ENCODE data around the gene NOTCH1.

The NOTCH1 gene

GRCh38 chr9:136528716-136529341 lies 17.0 kb downstream of the NOTCH1 start:
- CTCF ChIA-PET: interaction anchor here (1.3 to 1.6 kb wide), 2 partner anchors 43 to 96 kb away, joined by 4 to 6 read pairs; no protein-coding TSS in a partner anchor
- H3K9me3 ChIP-seq (ENCODE audit: control insufficient read depth, insufficient read depth, low read depth, low read length): no peaks in the 10 kb centered on the region
- H3K27ac ChIP-seq (ENCODE audit: extremely low read depth, low read depth, low read length): no peak overlapping the region
- H3K36me3 ChIP-seq (ENCODE audit: control insufficient read depth in 2 of 2, insufficient read depth in 1 of 2, low read length in 2 of 2): peaks cover 0 to 3% of the 10 kb centered on the region in 2 experiments; a peak in 1 of 3 replicates
- POLR2A ChIA-PET: interaction anchor here (0.6 to 1.2 kb wide), 3 partner anchors 11 to 722 kb away, joined by 3 to 6 read pairs (median 4); partner anchors contain the start of gene STPG3
- H3K4me1 ChIP-seq (ENCODE audit: control insufficient read depth, insufficient read depth, low read length): 0 out of 2 replicates have a peak, but pooled peaks cover 4% of the 10 kb centered on the region
- 0 out of 2 replicates have a peak, but pooled peaks have one; percentile 12 for TF ChIP-seq HIC1 (tag by site-specific recombination; IDR thresholded peaks at IDR 0.05)
- peak; percentile 76 for TF ChIP-seq SCRT1 (tag by site-specific recombination; IDR thresholded peaks at IDR 0.05; ENCODE audit: borderline replicate concordance)
- TF ChIP-seq ZNF600 (tag by site-specific recombination; IDR thresholded peaks at IDR 0.05): 0 out of 2 replicates have a peak, but pooled peaks have one; percentile 32
- TF ChIP-seq ZBTB44 (tag by site-specific recombination; IDR thresholded peaks at IDR 0.05): no peak
- TF ChIP-seq ZFP69B (tag by site-specific recombination; IDR thresholded peaks at IDR 0.05): peak; percentile 72; the same call in 1 of the 2 replicates
- TF ChIP-seq ZNF692 (tag by site-specific recombination; IDR thresholded peaks at IDR 0.05): peak; percentile 67; the same call in 1 of the 2 replicates
- 0 out of 2 replicates have a peak, but pooled peaks have one; percentile 23 for TF ChIP-seq ZBTB10 (tag by site-specific recombination; IDR thresholded peaks at IDR 0.05)
- TF ChIP-seq, protein P1, sequence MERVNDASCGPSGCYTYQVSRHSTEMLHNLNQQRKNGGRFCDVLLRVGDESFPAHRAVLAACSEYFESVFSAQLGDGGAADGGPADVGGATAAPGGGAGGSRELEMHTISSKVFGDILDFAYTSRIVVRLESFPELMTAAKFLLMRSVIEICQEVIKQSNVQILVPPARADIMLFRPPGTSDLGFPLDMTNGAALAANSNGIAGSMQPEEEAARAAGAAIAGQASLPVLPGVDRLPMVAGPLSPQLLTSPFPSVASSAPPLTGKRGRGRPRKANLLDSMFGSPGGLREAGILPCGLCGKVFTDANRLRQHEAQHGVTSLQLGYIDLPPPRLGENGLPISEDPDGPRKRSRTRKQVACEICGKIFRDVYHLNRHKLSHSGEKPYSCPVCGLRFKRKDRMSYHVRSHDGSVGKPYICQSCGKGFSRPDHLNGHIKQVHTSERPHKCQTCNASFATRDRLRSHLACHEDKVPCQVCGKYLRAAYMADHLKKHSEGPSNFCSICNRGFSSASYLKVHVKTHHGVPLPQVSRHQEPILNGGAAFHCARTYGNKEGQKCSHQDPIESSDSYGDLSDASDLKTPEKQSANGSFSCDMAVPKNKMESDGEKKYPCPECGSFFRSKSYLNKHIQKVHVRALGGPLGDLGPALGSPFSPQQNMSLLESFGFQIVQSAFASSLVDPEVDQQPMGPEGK (tag by site-specific recombination; IDR thresholded peaks at IDR 0.05): peak; percentile 48
- TF ChIP-seq GLIS2 (tag by site-specific recombination; IDR thresholded peaks at IDR 0.05): peak; percentile 68
- TF ChIP-seq, protein P2, sequence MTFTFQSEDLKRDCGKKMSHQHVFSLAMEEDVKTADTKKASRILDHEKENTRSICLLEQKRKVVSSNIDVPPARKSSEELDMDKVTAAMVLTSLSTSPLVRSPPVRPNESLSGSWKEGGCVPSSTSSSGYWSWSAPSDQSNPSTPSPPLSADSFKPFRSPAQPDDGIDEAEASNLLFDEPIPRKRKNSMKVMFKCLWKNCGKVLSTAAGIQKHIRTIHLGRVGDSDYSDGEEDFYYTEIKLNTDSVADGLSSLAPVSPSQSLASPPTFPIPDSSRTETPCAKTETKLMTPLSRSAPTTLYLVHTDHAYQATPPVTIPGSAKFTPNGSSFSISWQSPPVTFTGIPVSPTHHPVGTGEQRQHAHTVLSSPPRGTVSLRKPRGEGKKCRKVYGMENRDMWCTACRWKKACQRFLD (tag by site-specific recombination; IDR thresholded peaks at IDR 0.05): no peak
- peak; percentile 10; the same call in 1 of the 2 replicates for TF ChIP-seq ZIC2 (tag by site-specific recombination; IDR thresholded peaks at IDR 0.05)
- no peak for TF ChIP-seq HOXA7 (CRISPR knock-in tag; IDR thresholded peaks at IDR 0.05; ENCODE audit: borderline replicate concordance)
- H3K4me3 ChIP-seq (ENCODE audit: low read depth, low read length): no peak overlapping the region
